Coronary artery (tissue), 2 donors: Measurements from ENCODE around the gene EGFLAM.

ENCODE experiments used
- DNase-seq: peaks from one replicate; pipeline ENCODE4 v3.0.0-alpha.2; 2017; ENCODE audit warnings: low spot score
- H3K27ac ChIP-seq, 2 donors: fragments of 200-600 bp; sonication (generic); one replicate each; pipeline ENCODE4 v1.5.1; 2016 to 2019
- H3K4me3 ChIP-seq: fragments of 200-600 bp; sonication (generic); 2 replicates; pipeline ENCODE4 v1.5.1; 2016; ENCODE audit warnings: mild to moderate bottlenecking, moderate library complexity
- TF ChIP-seq, protein P1 (sequence below): fragments of 200-600 bp; sonication (generic); IDR thresholded peaks from one replicate; pipeline ENCODE4 v1.5.1; 2019; ENCODE audit warnings: antibody characterized with exemption

EGFLAM gene

GRCh38 chr5:38297830-38298608, 39.7 kb downstream of the EGFLAM start:
- DNase-seq, result no peak
- no peak overlapping the region for H3K4me3 ChIP-seq
- no peak overlapping the region for H3K27ac ChIP-seq
- TF ChIP-seq, protein P1, sequence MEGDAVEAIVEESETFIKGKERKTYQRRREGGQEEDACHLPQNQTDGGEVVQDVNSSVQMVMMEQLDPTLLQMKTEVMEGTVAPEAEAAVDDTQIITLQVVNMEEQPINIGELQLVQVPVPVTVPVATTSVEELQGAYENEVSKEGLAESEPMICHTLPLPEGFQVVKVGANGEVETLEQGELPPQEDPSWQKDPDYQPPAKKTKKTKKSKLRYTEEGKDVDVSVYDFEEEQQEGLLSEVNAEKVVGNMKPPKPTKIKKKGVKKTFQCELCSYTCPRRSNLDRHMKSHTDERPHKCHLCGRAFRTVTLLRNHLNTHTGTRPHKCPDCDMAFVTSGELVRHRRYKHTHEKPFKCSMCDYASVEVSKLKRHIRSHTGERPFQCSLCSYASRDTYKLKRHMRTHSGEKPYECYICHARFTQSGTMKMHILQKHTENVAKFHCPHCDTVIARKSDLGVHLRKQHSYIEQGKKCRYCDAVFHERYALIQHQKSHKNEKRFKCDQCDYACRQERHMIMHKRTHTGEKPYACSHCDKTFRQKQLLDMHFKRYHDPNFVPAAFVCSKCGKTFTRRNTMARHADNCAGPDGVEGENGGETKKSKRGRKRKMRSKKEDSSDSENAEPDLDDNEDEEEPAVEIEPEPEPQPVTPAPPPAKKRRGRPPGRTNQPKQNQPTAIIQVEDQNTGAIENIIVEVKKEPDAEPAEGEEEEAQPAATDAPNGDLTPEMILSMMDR, result no peak

GRCh38 chr5:38299585-38299984, 41.2 kb downstream of the EGFLAM start:
- DNase-seq, result no peak
- H3K4me3 ChIP-seq, result no peak overlapping the region
- no peak overlapping the region for H3K27ac ChIP-seq
- TF ChIP-seq, protein P1, result no peak

DNA sequence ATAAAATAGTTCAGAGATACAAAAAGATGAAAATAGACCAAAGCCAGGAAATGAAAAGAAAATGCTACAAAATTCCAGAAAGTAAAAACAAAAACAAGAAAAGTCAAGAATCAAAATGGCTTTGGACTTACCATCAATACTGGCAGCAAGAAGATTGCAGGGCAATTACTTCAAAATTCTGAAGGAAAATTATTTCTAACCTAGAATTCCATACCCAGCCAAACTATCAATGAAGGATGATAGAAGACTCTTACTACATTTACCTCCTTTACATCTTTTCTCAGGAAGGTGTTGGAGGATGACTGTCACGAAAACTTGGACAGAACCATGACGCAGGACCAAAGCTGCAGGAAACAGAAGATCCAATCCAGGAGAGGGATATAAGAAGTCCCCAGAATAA, 46.8 kb downstream of the EGFLAM start:
- no peak for DNase-seq
- no peak overlapping the region for H3K4me3 ChIP-seq
- TF ChIP-seq, protein P1, result no peak
- H3K27ac ChIP-seq, result no peak overlapping the region

GRCh38 chr5:38307845-38308244, 49.5 kb downstream of the EGFLAM start:
- DNase-seq, result no peak
- Histone ChIP-seq H3K27ac (no peak overlapping the region), H3K4me3 (no peak overlapping the region)
- TF ChIP-seq, protein P1, result no peak

GRCh38 chr5:38316544-38317224, 58.3 kb downstream of the EGFLAM start:
- no peak for DNase-seq
- H3K27ac ChIP-seq, result no peak overlapping the region
- H3K4me3 ChIP-seq, result no peak overlapping the region
- TF ChIP-seq, protein P1, result no peak

DNA sequence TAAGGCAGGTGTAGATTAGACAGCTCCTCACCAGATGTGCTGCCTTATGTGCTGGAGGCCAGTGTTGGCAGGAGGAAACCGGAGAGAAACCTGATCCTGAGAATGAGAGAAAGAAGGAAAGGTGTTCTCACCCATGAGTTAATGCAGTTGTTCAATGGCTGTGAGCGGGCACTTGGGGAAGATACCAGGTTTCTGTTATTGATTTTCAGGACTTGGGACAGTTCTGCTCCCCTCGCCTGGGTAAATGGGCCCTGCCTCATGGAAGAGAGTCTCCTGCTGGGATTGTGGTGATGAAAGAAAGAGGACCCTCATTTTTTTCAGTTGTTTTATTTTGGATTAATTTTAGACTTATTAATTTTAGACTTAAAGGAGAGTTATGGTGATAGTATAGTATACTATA, 59.5 kb downstream of the EGFLAM start:
- TF ChIP-seq, protein P1, result no peak
- H3K4me3 ChIP-seq, result no peak overlapping the region
- no peak overlapping the region for H3K27ac ChIP-seq
- no peak for DNase-seq

GRCh38 chr5:38319491-38319890, 61.1 kb downstream of the EGFLAM start:
- no peak for DNase-seq
- no peak overlapping the region for H3K4me3 ChIP-seq
- TF ChIP-seq, protein P1, result no peak

More at GRCh38 chr5:38319491-38319890, 61.1 kb downstream of the EGFLAM start:
- H3K27ac ChIP-seq, result no peak overlapping the region
